22Rv1 (cell line): ENCODE measurements around the gene NPR3.

Experiments
- ZFX ChIP-seq: fragments of 450-650 bp; IDR thresholded peaks from 2 replicates; pipeline ENCODE4 v1.6.1; 2017; ENCODE audit warnings: antibody characterized with exemption, borderline replicate concordance
- TF ChIP-seq, protein P1 (sequence below): fragments of 450-650 bp; IDR thresholded peaks from 2 replicates; pipeline ENCODE4 v1.5.1; 2017; ENCODE audit warnings: mild to moderate bottlenecking

DNA sequence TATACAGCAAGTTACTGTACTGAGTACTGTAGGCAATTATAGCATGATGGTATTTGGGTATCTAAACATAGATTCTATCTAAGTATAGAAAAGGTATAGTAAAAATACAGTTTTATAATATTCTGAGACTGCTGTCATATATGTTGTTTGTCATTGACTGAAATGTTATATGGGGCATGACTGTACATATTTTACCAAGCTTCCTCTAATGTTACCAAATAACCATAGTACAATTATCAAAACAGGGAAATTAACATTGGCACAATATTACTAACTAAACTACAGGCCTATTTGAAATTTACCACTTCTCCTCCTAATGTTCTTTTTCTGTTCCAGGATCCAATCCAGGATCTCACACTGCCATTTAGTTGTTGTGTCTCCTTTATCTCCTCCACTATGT, 18.5 kb downstream of the NPR3 start:
- TF ChIP-seq, protein P1, sequence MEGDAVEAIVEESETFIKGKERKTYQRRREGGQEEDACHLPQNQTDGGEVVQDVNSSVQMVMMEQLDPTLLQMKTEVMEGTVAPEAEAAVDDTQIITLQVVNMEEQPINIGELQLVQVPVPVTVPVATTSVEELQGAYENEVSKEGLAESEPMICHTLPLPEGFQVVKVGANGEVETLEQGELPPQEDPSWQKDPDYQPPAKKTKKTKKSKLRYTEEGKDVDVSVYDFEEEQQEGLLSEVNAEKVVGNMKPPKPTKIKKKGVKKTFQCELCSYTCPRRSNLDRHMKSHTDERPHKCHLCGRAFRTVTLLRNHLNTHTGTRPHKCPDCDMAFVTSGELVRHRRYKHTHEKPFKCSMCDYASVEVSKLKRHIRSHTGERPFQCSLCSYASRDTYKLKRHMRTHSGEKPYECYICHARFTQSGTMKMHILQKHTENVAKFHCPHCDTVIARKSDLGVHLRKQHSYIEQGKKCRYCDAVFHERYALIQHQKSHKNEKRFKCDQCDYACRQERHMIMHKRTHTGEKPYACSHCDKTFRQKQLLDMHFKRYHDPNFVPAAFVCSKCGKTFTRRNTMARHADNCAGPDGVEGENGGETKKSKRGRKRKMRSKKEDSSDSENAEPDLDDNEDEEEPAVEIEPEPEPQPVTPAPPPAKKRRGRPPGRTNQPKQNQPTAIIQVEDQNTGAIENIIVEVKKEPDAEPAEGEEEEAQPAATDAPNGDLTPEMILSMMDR: no peak
- TF ChIP-seq ZFX: no peak
